K562 (cell line): ENCODE measurements around the gene GATAD1. TPM values are rescaled to one million over a fixed set of nuclear protein-coding genes. Genes with fewer than 3 reads are reported as not detected.

Experiments
- ATAC-seq: fragments of 200-7000 bp; cut with Tn5 transposase; 3 replicates; pipeline ENCODE4 v1.9.1; 2020; ENCODE audit warnings: moderate library complexity
- BruUV-seq: library from RNA; stranded (reverse); fragments of 400-500 nt; replicated peaks from 2 replicates; lab custom pipeline; 2021; lab: Mats Ljungman, UMichigan
- CTCF ChIA-PET: fragments of 300-600 bp; formaldehyde crosslinking; extraction: SDS; loops from one replicate; lab custom pipeline; 2021; ENCODE audit warnings: low intra/inter-chr PET ratio; lab: Yijun Ruan, JAX
- POLR2A ChIA-PET: fragments of 300-600, 350-650 bp; sonication (Branson Sonifier 250); formaldehyde crosslinking; extraction: SDS; loops from one replicate; lab custom pipeline; 2021; ENCODE audit warnings: antibody characterized with exemption, inconsistent platforms; lab: Yijun Ruan, JAX
- DNase-seq, 4 experiments: peaks; one replicate each; pipeline versions ENCODE4 v3.0.0 to v3.0.0-alpha.2; 2011 to 2018; ENCODE audit warnings: low spot score in 3 of 4, mixed read lengths in 3 of 4; ENCODE audit errors: extremely low read depth in 1 of 4
- FAIRE-seq: peaks from 2 replicates; lab custom pipeline; 2011; peaks lifted over from hg19 to GRCh38; lab: Jason Lieb, UNC
- H2AFZ ChIP-seq: 2 replicates; pipeline ENCODE4 v1.6.0; 2011; ENCODE audit warnings: low read depth, low read length, control low read depth, inconsistent platforms
- H3K27ac ChIP-seq: fragments of 200-600 bp; 3 replicates; pipeline ENCODE4 v1.8.0; 2011; ENCODE audit warnings: low read depth, mild to moderate bottlenecking, control low read depth, inconsistent platforms, low read length, moderate library complexity, mixed read lengths; ENCODE audit errors: extremely low read depth
- H3K27me3 ChIP-seq, 2 experiments: fragments of 300-600 bp in 1 of 2; 2 replicates in 1 of 2; 3 replicates in 1 of 2; pipeline versions ENCODE4 v1.6.0 to v1.8.0; 2011; ENCODE audit warnings: inconsistent platforms in 2 of 2, low read length in 2 of 2, mild to moderate bottlenecking in 1 of 2, mixed read lengths in 1 of 2, moderate library complexity in 1 of 2; ENCODE audit not compliant: control insufficient read depth in 2 of 2, insufficient read depth in 2 of 2
- H3K36me3 ChIP-seq: fragments of 300-600 bp; 3 replicates; pipeline ENCODE4 v1.8.0; 2011; ENCODE audit warnings: mild to moderate bottlenecking, low read length, inconsistent platforms; ENCODE audit not compliant: control insufficient read depth, insufficient read depth
- H3K4me1 ChIP-seq, 2 experiments: fragments of 200-600 bp in 1 of 2; replicated peaks in 1 of 2; 2 replicates in 1 of 2; 3 replicates in 1 of 2; pipeline versions ENCODE4 v1.5.1 to v1.8.0; 2011; ENCODE audit warnings: inconsistent platforms in 2 of 2, low read length in 2 of 2, mild to moderate bottlenecking in 1 of 2, mixed read lengths in 1 of 2, moderate library complexity in 1 of 2; ENCODE audit not compliant: control insufficient read depth in 2 of 2, insufficient read depth in 2 of 2
- H3K4me2 ChIP-seq: 2 replicates; pipeline ENCODE4 v1.6.1; 2011; ENCODE audit warnings: low read length, control low read depth, inconsistent platforms, mixed read lengths; ENCODE audit not compliant: insufficient read depth
- H3K4me3 ChIP-seq: fragments of 200-600 bp; sonication (generic), shearing (Covaris generic); 2 replicates; pipeline ENCODE4 v1.5.1; 2016; ENCODE audit warnings: control low read depth, inconsistent platforms
- H3K79me2 ChIP-seq: fragments of 200-600 bp; 3 replicates; pipeline ENCODE4 v1.8.0; 2011; ENCODE audit warnings: low read length, inconsistent platforms; ENCODE audit not compliant: control insufficient read depth, insufficient read depth
- H3K9ac ChIP-seq, 2 experiments: 2 replicates each; pipeline versions ENCODE4 v1.6.0 to v1.6.1; 2011; ENCODE audit warnings: low read depth in 2 of 2, low read length in 2 of 2, control low read depth in 1 of 2, inconsistent platforms in 1 of 2, mild to moderate bottlenecking in 1 of 2, mixed read lengths in 1 of 2; ENCODE audit not compliant: insufficient read depth in 1 of 2
- H3K9me1 ChIP-seq: one replicate; pipeline ENCODE4 v1.6.0; 2011; ENCODE audit warnings: inconsistent platforms, mild to moderate bottlenecking, low read length, moderate library complexity; ENCODE audit not compliant: control insufficient read depth, insufficient read depth
- H3K9me3 ChIP-seq: replicated peaks from 2 replicates; pipeline ENCODE4 v1.5.1; 2011; ENCODE audit warnings: low read depth, low read length, inconsistent platforms; ENCODE audit not compliant: control insufficient read depth, insufficient read depth
- H4K20me1 ChIP-seq: replicated peaks from 2 replicates; pipeline ENCODE4 v1.6.1; 2011; ENCODE audit warnings: low read length, inconsistent platforms, mixed read lengths; ENCODE audit not compliant: control insufficient read depth, insufficient read depth
- C11orf30 ChIP-seq: fragments of 450-650 bp; IDR thresholded peaks from 2 replicates; pipeline ENCODE4 v1.6.1; 2016; ENCODE audit warnings: low read depth, mild to moderate bottlenecking
- KLF6 ChIP-seq: fragments of 250-450 bp; sonication (Bioruptor Pico); IDR thresholded peaks from 2 replicates; pipeline ENCODE4 v1.4.0; 2020; ENCODE audit warnings: mild to moderate bottlenecking, moderate library complexity, borderline replicate concordance
- MAFF ChIP-seq: IDR thresholded peaks from 2 replicates; pipeline ENCODE4 v1.6.1; 2012; ENCODE audit warnings: low read length, improper control_type of control experiment
- MAFG ChIP-seq: fragments of 450-650 bp; conservative IDR thresholded peaks from 2 replicates; pipeline ENCODE4 v1.6.1; 2016; ENCODE audit warnings: missing genetic modification characterization, missing compliant biosample characterization
- MAFK ChIP-seq: IDR thresholded peaks from 2 replicates; pipeline ENCODE4 v1.6.1; 2011; ENCODE audit warnings: low read length, improper control_type of control experiment
- SIN3B ChIP-seq: fragments of 450-650 bp; IDR thresholded peaks from 2 replicates; pipeline ENCODE4 v1.6.1; 2017; ENCODE audit warnings: low read depth, mild to moderate bottlenecking, moderate library complexity
- ZNF316 ChIP-seq: fragments of 450-650 bp; IDR thresholded peaks from 2 replicates; pipeline ENCODE4 v1.6.1; 2016
- WGBS: fragments of 100-300 bp; shearing (Covaris generic); methylation state at CpG from one replicate; pipeline ENCODE4 v1.1.6; 2016; ENCODE audit warnings: low coverage, mixed read lengths; ENCODE audit not compliant: insufficient coverage; ENCODE audit errors: missing lambda C conversion rate; 5-methylcytosine and 5-hydroxymethylcytosine counted together
- in situ Hi-C: fragments of 300-500 bp; cut with MboI; formaldehyde crosslinking; loops from 4 replicates; pipeline ENCODE4 v1.15.0; 2018; ENCODE audit warnings: inconsistent platforms, mixed read lengths
- intact Hi-C: fragments of 100-400 bp; cut with micrococcal nuclease; formaldehyde crosslinking; loops from 2 replicates; pipeline ENCODE4 v1.14.2; 2022
- polyA plus RNA-seq, 8 experiments: library from polyadenylated mRNA; depleted of rRNA in 4 of 8; stranded (reverse) in 5 of 8; unstranded in 3 of 8; fragments of >200 nt; fragmentation: Nextera tagmentation in 2 of 8; fragmentation: Illumina TruSeq in 1 of 8; extraction: Ambion mirVana in 2 of 8; extraction: Trizol in 1 of 8; gene quantifications; 2 replicates each; pipeline versions ENCODE4 v1.2.1 to v1.2.3, GENCODE V29; 2011 to 2014; ENCODE audit warnings: inconsistent platforms in 1 of 8, missing spikeins in 1 of 8
- total RNA-seq, 7 experiments: library from RNA; depleted of rRNA in 6 of 7; stranded (reverse); fragments of >200 nt in 6 of 7; fragmentation: Illumina TruSeq in 2 of 7; extraction: Trizol in 2 of 7; gene quantifications; 2 replicates each; pipeline versions ENCODE4 v1.2.1 to v1.2.3, GENCODE V29; 2011 to 2021; ENCODE audit warnings: low replicate concordance in 1 of 7
- TF ChIP-seq, protein P1 (sequence below): conservative IDR thresholded peaks from 2 replicates; pipeline ENCODE4 v1.6.1; 2011; ENCODE audit warnings: low read depth, mild to moderate bottlenecking, low read length; ENCODE audit not compliant: control insufficient read depth

GATAD1 gene
- total and polyA plus RNA-seq, 9 of the 15 experiments (the other 6 are each of a cell fraction or from before 2014, with no cell fraction given) = 9.3 to 67.7 (median 34.3) TPM

DNA sequence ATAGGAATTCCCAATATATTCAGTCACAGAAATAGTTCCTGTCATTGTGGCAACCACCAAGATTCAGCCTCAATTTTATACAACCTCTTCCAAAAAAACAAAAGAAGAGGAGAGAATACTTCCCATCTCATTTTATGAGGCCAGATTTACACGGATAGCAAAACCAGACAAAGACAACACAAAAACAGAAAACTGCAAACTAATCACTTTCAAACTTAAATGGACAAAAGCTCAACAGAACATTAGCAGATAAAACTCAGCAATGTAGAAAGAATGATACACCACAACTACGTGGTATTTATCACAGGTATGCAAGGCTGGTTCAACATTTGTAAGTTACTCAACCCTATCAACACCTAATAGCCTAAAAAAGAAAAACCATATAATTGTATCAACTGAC, 59.1 kb downstream of the GATAD1 start:
- Histone ChIP-seq H3K79me2 (no peaks in the 10 kb centered on the region), H3K9me3 (no peaks in the 10 kb centered on the region), H3K9ac (no peak overlapping the region), H3K27ac (no peak overlapping the region), H2AFZ (no peak overlapping the region), H3K9me1 (no peaks in the 10 kb centered on the region), H3K27me3 (no peaks in the 10 kb centered on the region), H3K36me3 (peaks cover 5% of the 10 kb centered on the region; the same call in 1 of the 3 replicates), H3K4me2 (no peak overlapping the region), H4K20me1 (no peaks in the 10 kb centered on the region), H3K4me1 (no peaks in the 10 kb centered on the region), H3K4me3 (no peak overlapping the region)
- intact Hi-C loops (no loop called here), in situ Hi-C loops (no loop called here)
- FAIRE-seq (no peak), DNase-seq (no peak), ATAC-seq (no peak)
- BruUV-seq = no TSS peak
- peak; percentile 69 for TF ChIP-seq MAFG (tag)
- TF ChIP-seq ZNF316 = peak; percentile 93
- TF ChIP-seq MAFF = 0 out of 2 replicates have a peak, but pooled peaks have one; percentile 33
- TF ChIP-seq KLF6 = no peak
- TF ChIP-seq SIN3B = no peak
- peak; percentile 23; the same call in 1 of the 2 replicates for TF ChIP-seq MAFK
- peak; percentile 76 for TF ChIP-seq C11orf30
- TF ChIP-seq, protein P1, sequence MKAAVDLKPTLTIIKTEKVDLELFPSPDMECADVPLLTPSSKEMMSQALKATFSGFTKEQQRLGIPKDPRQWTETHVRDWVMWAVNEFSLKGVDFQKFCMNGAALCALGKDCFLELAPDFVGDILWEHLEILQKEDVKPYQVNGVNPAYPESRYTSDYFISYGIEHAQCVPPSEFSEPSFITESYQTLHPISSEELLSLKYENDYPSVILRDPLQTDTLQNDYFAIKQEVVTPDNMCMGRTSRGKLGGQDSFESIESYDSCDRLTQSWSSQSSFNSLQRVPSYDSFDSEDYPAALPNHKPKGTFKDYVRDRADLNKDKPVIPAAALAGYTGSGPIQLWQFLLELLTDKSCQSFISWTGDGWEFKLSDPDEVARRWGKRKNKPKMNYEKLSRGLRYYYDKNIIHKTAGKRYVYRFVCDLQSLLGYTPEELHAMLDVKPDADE = no peak
- 15% methylated on average over 2 of the region's 2 CpGs for WGBS
- ChIA-PET CTCF (no interaction called here), POLR2A (interaction anchor here (0.8 kb wide), 1 partner anchor 251 kb away, joined by 3 read pairs; no protein-coding TSS in a partner anchor)
